GM19452 (cell line): ENCODE measurements around the gene RGS19.
"Not testable (repeated sequence)": the region's sequence is repeated elsewhere in the genome, so short reads cannot be mapped to it uniquely, and the experiment has no call there.

ENCODE experiments used
- ATAC-seq: cut with Tn5 transposase; IDR thresholded peaks from one replicate; pipeline ENCODE4 v1.9.1; 2021; ENCODE audit not compliant: unreplicated experiment

The RGS19 gene

DNA sequence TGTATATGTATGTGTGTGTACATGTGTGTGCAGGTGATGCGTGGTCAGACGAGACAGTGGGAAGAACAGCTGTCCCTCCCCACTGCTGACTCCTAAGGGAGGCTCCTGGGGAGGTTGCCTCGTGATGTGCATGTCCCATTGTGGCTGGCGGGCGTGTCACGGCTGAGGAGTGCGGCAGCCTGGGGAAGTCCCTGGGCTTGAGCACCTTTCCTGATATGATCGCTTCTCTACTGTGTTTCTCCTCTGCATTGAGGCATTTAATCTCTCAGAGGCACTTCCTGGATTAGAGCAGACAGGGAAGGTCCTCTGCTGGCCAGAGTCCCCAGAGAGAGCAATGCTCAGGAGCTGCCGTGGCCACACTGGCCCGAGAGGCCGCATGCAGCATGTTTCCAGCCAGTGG, 16.6 kb upstream of the RGS19 start:
- no peak for ATAC-seq

DNA sequence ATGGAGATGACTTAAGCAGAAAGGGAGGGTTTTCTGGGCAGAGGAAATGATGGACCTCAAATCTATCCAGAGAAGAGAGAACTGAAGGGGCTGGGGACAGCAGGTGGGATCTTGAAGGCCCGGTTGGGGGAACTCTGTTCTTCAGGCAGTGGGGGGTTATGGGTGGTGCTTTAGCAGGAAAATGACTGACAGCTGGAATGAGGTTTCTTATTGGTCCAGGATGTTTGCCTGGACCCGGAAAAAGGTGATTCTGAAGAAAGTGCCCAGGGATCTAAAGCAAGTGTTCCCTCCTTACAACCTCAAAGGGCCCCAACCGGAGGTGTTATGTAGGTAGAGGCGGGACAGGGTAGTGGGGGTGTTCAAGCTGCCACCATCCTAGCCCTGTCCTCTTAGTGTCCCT, 16.1 kb upstream of the RGS19 start:
- ATAC-seq = no peak

DNA sequence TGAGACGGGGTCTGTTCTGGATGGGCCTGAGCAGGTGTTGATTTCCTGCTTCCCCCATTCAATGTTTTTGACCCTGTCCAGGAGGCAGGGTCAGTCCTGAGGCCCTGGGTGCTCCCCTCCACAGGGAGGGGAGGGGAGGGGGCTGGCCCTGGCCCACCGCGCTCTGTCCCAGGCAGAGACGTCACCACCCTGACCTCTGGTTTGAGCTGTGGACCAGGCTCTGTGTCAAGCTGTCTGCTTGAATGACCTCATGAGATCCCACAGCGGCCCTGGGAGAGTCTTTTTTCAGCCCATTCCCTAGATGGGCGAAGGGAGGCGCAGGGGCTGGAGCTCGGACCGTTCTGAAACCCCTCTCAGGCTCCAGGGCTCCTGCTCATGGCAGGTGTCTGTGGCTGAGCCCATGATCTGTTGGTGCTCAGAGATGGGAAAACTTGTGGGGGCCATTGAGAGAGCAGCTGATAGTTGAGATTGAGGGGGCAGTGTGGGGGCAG, 13.7 kb upstream of the RGS19 start:
- ATAC-seq = no peak

DNA sequence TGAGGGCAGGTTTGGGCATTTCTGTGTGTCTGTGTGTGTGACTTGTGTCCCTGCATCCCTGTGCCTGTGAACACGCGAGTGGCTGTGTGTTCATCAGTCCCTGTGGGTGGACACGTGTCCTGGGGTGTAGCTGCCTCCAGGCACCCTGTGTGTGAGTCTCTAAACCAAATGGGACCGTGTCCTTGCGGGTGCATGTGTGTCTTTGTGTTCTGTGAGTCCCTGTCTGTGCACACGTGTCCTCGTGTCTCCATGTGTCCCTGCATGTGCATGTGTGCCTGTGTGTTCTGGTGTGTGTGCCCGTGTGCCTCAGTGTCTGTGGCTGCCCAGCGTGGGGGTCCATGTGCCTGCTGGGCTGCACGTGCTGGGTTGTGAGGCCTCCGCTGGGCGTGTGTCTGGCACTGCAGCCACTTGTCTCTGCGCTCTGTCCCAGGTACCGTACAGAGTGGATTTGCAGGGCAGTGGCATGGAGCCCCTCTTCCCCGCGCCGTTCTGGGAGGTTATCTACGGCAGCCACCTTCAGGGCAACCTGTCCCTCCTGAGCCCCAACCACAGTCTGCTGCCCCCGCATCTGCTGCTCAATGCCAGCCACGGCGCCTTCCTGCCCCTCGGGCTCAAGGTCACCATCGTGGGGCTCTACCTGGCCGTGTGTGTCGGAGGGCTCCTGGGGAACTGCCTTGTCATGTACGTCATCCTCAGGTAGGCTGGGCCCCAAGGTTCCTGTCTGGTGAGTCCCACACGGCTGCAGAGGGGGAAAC, 13.1 kb upstream of the RGS19 start:
- no peak for ATAC-seq

DNA sequence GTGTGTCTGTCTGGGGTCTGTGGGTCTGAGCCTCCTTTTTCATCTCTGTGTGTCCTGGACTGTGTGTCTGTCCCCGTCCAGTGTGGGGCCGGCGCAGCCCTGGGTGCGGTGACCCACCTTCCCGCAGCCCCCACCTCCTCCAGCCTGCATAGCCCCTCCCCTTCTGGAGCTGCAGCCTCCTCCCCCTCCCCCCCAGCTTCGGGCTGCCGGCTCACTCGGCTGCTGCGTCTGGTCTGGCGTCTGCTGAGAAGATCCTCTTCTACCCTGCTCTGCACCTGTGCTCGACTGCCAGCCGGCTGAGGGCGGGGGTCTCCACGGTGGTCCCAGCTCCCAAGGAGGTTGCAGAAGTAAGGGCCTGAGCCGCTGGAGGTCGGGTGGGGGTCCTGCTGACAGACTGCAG, 12.5 kb upstream of the RGS19 start:
- ATAC-seq = no peak

DNA sequence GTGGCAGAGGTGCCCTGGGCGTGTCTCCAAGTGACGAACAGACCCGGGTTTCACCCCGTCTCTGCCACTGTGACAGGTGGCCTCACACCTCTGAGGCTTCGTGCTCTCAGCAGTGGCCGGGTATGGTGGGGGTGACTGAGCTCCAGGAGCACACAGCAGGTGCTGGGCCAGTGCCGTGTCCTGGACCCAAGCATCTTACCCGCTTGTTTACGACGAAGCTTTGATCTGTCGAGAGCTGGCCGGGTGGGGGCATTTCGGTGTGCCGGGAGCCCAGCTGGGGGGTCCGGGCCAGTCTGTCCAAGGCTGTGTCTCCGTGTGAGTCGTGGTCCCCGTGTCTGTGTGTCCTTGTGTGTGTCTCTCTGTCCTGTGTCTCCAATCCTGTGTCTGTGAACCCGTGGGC, 12.0 kb upstream of the RGS19 start:
- ATAC-seq = no peak

DNA sequence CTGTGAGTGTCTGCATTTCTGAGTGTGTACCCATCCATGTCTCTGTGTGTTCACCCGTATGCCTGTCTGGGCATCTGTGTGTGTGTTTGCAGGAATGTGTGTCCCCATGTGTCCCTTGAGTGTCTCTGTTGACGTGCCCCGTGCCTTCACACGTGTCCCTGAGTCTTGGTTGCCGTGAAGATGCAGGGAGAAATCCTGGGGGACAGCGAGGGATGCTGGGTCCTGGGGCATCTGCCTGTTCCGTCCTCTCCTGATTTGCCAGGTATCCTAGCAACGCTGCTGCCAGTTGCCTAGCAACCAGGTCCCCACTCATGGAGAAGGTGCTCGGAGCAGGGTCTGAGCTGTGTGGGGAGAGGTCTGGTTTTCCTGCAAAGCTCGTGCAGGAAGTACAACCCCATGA, 10.8 kb upstream of the RGS19 start:
- ATAC-seq = no peak

DNA sequence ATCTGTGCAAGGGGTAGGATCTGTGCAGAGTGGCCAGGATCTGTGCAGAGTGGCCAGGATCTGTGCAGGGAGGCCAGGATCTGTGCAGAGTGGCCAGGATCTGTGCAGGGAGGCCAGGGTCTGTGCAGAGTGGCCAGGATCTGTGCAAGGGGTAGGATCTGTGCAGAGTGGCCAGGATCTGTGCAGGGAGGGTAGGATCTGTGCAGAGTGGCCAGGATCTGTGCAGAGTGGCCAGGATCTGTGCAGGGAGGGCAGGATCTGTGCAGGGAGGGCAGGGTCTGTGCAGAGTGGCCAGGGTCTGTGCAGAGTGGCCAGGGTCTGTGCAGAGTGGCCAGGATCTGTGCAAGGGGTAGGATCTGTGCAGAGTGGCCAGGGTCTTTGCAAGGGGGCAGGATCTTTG, 9.3 kb upstream of the RGS19 start:
- not testable (repeated sequence) for ATAC-seq

DNA sequence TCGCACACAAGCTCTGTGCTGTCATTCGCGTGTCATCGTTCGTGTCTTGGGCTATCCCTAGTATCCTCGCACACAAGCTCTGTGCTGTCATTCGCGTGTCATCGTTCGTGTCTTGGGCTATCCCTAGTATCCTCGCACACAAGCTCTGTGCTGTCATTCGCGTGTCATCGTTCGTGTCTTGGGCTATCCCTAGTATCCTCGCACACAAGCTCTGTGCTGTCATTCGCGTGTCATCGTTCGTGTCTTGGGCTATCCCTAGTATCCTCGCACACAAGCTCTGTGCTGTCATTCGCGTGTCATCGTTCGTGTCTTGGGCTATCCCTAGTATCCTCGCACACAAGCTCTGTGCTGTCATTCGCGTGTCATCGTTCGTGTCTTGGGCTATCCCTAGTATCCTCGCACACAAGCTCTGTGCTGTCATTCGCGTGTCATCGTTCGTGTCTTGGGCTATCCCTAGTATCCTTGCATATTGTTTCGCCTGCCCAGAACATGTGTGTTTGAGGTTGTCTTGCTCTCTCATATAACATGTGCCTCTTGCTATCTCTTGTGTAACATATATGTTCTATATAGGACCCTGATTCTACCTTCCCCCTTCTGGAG, 8.0 kb upstream of the RGS19 start:
- ATAC-seq = not testable (repeated sequence)

DNA sequence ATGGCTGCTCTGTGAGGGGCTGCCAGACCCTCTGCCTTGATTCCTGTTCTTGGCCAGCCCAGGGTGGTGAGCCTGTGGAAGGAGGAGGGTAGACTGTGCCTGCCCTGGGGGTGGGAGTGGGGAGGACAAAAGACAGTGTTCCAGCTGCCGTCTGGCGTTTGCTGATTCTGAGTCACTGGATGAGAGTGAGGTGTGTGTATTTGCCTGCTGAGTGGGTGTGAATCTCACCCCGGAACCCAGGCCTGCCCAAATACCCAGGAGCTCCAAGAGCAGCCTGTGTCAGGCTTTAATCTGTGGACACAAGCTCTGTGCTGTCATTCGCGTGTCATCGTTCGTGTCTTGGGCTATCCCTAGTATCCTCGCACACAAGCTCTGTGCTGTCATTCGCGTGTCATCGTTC, 7.5 kb upstream of the RGS19 start:
- no peak for ATAC-seq

DNA sequence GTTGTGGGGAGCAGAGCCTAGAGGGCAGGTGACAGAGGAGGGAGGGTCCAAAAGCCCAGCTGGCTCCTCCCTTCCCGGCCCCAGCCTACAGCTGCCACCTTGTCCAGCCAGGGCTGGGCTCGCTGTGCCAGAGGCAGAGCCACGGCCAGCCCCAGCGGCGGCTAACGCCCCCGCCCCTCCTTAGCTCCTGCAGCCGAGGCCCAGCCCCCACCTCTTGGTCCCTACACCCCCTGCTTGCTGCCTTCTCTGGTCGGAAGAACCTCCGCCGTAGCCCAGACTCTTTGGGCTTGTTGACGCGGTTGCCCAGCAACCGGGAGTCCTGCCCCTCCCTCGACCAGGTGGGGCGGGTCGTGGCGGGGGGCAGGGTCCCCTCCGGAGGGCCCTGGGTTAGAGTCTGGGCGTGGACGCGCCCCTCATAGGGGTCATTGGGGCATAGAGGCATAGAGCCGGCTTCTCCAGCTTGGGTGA, 5.4 kb upstream of the RGS19 start:
- no peak for ATAC-seq

DNA sequence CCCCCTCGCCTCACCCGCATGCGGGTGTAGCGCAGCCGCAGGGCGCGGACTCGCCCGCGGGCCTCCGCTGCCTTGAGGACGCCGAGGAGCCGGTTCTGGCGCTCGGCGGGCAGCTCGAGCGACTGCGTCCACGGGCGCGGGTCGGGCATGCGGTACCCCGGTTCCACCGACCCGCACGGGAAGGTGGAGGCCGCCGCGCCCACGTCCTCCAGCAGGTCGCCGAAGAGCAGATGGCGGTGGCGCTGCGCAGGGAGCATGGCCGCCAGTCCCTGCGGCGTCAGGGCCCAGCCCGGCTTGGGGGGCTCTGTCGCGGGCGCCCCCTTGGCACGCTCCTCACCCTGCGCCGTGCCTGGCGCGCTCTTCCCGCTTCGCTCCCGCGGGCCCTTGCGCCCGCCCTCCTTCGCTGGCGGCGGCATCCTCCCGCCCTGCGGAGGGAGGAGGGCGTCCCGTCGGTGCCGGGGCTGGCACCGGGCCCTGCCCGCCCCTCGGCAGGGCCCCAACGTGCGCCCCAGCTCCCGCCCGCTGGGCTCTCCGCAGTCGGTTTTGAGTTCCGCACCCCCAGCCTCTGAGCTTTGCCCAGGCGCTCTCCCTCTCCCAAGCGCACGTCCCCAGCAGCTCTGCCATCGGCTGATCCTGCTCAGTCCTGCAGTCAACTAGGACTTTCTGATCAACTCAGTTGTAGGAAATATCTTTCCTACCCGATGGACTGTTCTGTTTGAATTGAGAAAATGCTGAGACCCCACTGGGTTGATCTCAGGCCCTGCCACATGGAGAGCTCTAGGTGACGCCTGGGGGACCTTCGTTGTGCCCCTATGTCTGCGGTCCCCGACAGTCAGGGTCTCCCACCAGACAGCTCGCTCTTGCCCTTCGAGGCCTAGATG, 4.7 kb upstream of the RGS19 start, which contains the start of gene LKAAEAR1:
Gene LKAAEAR1, minus strand, starts transcription at position 595 of the 881 bp plus-strand sequence. Its CDS starts 179 bp downstream, at position 416.
- no peak for ATAC-seq

DNA sequence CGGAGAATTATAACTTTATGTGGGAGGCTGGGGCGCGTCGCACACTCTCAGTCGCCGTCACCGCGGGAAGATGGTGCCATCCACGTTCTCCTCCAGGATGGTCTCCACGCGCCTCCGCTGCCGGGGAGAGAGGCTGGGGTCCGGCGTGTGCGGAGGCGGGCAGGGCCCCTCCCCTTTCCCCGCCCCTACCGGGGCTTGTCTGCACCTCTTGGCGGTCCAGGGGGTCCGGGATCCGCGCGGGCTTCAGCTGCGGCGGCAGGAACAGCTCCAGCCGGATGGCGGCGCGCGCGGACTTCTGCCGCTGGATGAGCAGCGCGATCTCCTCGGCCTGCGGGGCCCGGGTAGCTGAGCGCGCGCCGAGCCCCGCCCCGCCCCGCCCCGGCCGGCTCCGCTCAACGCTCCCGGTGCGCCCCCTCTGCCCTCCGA, 4.1 kb upstream of the RGS19 start:
- ATAC-seq = no peak

DNA sequence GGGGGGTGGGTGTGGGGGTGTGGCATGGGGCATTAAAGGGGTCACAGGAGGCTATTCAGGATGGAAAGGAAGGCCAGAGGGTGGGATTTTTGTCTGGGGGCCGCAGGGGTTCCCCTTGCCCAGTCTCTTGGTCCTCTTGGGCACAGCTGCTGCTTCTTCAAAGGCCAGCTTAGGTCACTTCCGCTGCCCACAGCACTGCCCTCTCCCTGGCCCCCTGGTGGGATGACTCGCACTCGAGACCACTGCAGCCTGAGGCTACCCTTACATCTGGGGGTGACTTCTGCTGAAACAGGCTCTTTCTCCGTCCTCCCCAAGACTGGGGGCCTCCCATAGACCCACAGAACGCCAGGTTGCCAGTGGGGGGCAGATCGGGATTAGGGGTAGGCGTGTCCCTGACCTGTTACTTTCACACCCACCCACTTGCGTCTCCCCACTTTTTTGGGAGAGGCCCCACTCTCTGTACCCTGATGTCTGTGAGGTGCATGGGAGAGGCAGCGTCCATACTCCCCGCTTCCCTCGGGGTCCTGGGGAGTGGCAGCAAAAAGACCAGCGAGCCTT, 3.6 kb upstream of the RGS19 start:
- ATAC-seq = no peak

DNA sequence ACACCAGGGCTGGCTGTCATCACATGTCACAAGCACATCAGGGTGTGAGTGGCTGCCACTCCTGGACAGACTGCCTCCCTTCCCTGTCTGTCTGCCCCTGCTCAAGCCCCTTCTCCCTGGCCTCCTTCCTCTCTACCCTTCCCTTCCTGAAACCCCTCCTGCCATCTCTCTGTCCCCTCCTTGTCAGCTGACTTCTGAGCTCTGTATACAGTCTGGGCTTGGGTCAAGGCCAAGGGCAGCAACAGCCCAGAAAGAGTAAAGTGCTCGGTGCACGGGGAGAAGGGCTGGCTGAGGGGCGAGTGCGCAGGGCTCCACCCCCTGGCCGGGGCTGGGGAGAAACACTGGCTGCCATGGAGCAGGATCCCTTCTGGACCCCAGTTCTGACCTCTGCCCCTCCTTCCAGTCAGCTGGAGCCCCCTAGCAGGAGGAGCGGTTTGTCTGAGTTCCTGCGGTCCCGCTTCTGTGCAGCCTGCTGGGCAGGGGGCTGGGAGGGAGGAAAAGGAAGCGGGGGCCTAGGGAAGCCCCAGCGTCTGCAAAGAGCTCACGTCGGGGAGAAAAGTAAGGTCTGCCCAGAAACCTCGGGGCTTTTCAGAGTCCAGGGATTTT, 2.9 kb upstream of the RGS19 start:
- no peak for ATAC-seq

DNA sequence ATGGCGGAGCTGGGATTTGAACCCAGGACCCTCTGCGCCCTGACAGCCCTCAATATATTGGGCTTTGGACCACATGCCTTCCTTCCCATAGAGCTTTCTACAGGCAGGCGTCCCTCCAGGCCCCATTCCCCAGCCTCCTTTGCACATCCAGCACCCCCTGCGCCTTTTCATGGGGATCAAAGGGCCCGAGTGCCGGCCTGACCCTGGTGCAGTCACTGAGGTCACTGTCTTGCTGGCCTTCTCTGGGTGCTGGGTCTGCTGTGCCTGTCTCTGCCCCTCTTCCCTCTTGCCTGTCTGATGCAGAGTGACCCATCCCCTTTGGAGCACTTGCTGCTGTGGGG, 2.3 kb upstream of the RGS19 start:
- no peak for ATAC-seq

DNA sequence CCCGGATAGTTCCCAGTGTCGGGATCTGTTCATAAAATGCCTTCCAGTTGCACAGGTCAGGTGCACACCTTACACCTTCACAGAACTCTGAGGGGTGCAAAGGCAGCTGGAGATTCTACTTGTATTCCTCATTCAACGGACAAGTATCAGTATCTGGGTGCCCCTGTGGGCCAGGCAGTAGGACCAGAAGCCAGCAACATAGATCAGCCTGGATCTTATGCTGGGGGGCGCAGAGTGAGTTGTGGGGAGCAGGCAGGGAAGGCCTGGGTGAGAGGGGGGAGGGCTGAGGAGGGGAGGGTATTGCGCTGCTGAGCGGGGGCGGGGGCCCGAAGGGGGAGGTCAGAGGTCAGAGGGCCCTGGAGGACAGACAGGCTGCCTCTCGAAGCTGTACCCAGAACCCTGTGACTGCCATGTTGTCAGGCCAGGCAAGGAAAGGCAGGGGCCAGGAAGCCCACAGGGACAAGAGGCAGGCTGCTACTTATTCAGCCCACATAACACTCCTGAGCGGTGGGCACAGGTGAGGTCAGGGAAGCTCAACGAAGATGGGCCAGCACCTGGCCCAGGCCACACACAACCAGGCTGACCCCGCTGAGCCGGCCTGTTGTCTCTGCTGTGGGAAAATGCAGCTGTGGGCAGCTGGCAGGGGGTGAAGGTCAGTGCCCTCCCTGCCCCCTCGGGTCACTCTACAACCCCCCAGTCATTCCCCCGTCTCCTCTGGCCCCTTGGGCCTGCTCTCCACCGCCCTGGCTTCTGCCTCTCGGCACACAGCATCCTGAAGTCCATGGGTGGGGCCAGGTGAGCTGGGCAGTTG, 1.7 kb upstream of the RGS19 start:
- no peak for ATAC-seq

DNA sequence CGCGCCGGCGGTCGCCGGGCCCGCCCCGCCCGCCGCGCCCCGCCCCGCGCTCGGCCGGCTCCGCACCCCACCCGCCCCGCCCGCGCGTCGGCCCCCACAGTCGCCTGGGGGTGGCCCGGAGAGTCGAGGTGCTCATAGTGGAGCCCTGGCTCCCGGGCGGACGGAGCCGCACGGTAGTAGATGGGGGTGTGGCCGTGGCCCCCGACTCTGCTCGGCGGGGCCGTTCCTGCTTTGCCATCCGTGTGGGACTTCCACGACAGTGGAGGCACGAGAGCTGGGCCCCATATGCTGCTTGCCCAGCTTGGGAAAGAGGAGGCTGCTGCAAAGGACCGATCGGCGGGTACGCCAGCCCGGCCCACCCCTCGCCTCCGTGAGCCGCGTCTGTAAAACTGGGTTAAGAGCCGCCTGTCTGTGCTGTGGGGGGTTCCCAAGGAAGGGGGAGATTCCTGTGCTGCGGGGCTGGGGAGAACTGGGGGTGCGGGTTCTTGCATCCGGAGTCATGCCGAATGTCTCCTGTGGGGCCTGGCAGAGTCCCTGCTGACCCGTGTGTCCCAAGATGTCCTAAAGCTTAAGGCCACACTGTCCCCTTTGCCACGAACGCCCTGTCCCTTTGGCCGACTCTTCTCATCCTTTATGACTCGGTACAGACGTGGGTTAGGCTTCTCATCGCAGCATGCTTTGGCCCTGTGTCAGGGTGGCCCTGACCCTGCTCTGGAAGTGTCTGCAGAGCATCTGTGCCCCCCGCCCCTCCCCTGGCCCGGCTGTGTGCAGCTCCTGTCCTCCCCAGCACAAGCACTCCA, 895 bp upstream of the RGS19 start, which contains the start of gene OPRL1:
Gene OPRL1, plus strand, starts transcription at position 70 of the 800 bp plus-strand sequence. CDS start 12,639 bp downstream, outside the sequence.
- ATAC-seq = peak; percentile 34

DNA sequence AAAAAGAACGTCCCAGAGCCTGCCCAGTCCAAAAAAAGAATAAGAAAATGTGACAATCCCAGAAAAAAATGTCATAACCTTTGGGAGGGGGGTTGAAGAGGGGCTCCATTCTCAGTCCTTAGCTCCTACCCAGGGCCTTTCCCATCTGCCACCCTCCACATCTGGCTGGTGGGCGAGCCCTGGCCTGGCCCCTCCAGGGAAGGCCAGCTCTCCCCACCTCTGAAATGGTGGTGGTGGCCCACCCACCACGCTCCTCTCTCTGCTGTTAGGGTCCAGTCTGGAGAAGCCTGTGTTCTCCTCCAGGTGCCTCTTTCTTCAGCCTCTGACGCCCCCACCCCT, 415 bp downstream of the RGS19 start:
- ATAC-seq = no peak
